Stimulated activated naive CD8-positive, alpha-beta T cell treated with anti-CD3 and anti-CD28 coated beads, Interleukin-15, amount 100 ng/mL, for 72 hours (primary cell): ENCODE data around the gene PALD1.
"Not testable (repeated sequence)": the region's sequence is repeated elsewhere in the genome, so short reads cannot be mapped to it uniquely, and the experiment has no call there.

Experiments used
- ATAC-seq: fragments of 150-1000 bp; cut with Tn5 transposase; 2 replicates; pipeline ENCODE4 v1.10.0; 2021; ENCODE audit warnings: mild to moderate bottlenecking, moderate library complexity
- DNase-seq, 2 donors: peaks; one replicate each; pipeline ENCODE4 v3.0.0; 2021 to 2022
- H3K27ac Mint-ChIP-seq, 2 donors: one replicate each; pipeline ENCODE4 v1.8.0; 2022; ENCODE audit warnings: mild to moderate bottlenecking in 2 of 2, mixed read lengths in 2 of 2, moderate library complexity in 2 of 2
- H3K27me3 Mint-ChIP-seq: one replicate; pipeline ENCODE4 v1.8.0; 2022; ENCODE audit warnings: mixed read lengths
- H3K4me1 Mint-ChIP-seq: one replicate; pipeline ENCODE4 v1.8.0; 2022; ENCODE audit warnings: mild to moderate bottlenecking, mixed read lengths
- H3K4me3 Mint-ChIP-seq, 2 donors: one replicate each; pipeline ENCODE4 v1.8.0; 2022; ENCODE audit warnings: mild to moderate bottlenecking in 2 of 2, mixed read lengths in 2 of 2, moderate library complexity in 1 of 2
- H3K9me3 Mint-ChIP-seq, 2 donors: one replicate each; pipeline ENCODE4 v1.8.0; 2022; ENCODE audit warnings: mixed read lengths in 2 of 2

PALD1 gene

DNA sequence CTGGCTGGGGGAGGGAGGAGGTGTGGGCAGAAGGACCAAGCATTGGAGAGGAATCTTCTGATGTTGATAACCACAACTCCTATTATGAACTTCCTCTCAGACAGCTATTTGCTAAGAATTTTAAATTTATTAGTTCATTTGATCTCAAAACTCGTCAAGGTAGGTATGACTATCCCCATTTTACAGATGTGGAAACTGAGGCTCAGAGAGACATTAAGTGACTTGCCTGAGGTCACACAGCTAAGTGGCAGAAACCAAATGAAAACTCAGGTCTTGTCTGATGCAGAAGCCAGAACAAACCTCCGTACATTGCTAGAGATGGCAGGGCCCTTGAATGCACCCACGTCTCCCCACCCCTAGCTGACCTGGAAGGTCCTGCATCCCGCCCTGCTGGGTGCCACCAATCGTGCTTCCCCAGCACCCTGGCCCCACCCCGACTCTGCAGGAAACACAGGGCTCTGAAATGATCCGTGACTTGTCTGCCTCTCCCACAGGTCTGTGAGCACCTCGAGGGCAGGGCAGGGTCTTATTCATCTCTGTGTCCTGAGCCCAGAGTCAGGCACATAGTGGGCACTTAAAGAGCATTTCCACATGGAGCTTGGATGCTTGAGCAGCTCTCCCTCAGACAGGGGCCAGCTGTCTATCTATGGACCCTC, 5.6 kb upstream of the PALD1 start:
- no peak for DNase-seq
- Mint-ChIP-seq H3K9me3 (no peaks in the 10 kb centered on the region), H3K4me3 (no peak overlapping the region), H3K27me3 (peaks cover 57% of the 10 kb centered on the region), H3K27ac (no peak overlapping the region), H3K4me1 (peaks cover 39% of the 10 kb centered on the region)
- ATAC-seq = no peak

DNA sequence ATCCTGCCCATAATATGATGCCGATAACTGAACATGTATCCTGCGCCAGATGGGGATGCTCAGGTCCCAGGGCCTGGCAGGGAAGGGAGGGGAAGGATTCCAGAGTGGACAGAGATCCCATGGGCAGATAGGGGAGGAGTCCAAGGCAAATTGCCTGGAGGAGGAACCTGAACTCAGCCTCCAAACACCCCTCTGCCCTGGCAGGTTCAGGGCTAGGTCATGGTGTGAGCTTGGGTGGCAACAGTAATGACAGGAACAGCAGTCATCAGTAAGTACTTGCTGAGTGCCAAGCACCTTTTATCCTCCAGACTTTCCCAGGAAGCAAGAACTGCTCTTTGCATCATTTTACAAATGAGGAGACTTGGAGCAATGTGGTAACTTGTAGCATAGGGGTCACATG, 3.8 kb upstream of the PALD1 start:
- no peak for ATAC-seq
- H3K27ac Mint-ChIP-seq = no peak overlapping the region
- H3K27me3 Mint-ChIP-seq = peaks cover 43% of the 10 kb centered on the region
- peaks cover 42% of the 10 kb centered on the region for H3K4me1 Mint-ChIP-seq
- no peak for DNase-seq
- no peaks in the 10 kb centered on the region for H3K9me3 Mint-ChIP-seq
- no peak overlapping the region for H3K4me3 Mint-ChIP-seq

GRCh38 chr10:70475661-70476060, 2.9 kb upstream of the PALD1 start:
- H3K27me3 Mint-ChIP-seq = peaks cover 46% of the 10 kb centered on the region
- peaks cover 48% of the 10 kb centered on the region for H3K4me1 Mint-ChIP-seq
- H3K4me3 Mint-ChIP-seq = no peak overlapping the region
- DNase-seq = no peak
- ATAC-seq = no peak
- no peaks in the 10 kb centered on the region for H3K9me3 Mint-ChIP-seq
- H3K27ac Mint-ChIP-seq = no peak overlapping the region

DNA sequence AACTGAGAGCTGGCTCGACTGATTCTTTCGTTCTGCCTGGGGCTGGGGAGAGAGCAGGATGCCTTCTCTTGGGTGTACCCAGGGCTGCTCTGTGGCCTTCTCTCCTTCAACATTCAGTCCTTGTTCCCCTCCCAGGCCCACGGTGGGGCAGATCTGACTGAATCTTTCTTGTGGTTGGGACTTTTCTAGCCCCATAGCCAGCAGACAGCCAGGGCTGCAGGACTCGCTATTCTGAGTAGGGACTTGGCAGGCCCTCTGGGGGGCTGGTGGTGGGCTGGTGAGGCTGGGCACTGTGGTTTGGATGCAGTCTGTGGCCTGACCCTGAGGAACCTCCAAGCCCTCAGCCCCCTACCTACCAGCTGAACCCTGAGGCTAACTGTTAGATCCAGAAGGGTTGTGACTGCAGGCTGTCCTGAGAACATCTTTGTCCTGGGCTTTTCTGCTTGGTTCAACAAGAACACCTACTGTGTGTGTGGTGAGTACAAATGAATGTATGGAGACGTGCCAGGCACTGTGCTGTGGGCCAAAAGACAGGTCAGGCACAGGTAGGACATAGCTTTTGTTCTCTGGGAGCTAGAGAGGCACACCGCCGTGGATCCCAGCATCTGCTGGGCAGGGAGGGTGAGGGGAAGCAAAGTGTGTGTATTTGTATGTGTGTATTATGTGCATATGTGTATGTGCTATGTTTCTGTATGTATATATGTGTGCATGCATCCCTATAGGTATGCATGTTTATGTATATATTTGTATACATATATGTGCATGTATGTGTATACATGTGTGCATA, 2.1 kb upstream of the PALD1 start:
- H3K4me1 Mint-ChIP-seq = peaks cover 56% of the 10 kb centered on the region
- no peak overlapping the region for H3K4me3 Mint-ChIP-seq

GRCh38 chr10:70477661-70478162, 855 bp upstream of the PALD1 start:
- DNase-seq (peak; percentile 77 to 83), ATAC-seq (peak; percentile 78)
- H3K4me1 Mint-ChIP-seq = peaks cover 65% of the 10 kb centered on the region
- H3K27ac Mint-ChIP-seq = peak overlapping the region in 1 of 2 donors; percentile 91
- H3K27me3 Mint-ChIP-seq = peaks cover 50% of the 10 kb centered on the region
- no peaks in the 10 kb centered on the region for H3K9me3 Mint-ChIP-seq
- peak overlapping the region; percentile 84 to 89 for H3K4me3 Mint-ChIP-seq

More for the DNA sequence above, 2.1 kb upstream of the PALD1 start:
- Mint-ChIP-seq H3K9me3 (no peaks in the 10 kb centered on the region), H3K27ac (peak overlapping the region in 1 of 2 donors; percentile 39), H3K27me3 (peaks cover 50% of the 10 kb centered on the region)
- peak; percentile 8 for ATAC-seq
- DNase-seq = peak in 1 of 2 donors; percentile 34

- H3K4me3 Mint-ChIP-seq = peak overlapping the region; percentile 77 to 78
- peaks cover 71% of the 10 kb centered on the region for H3K4me1 Mint-ChIP-seq
- H3K27me3 Mint-ChIP-seq = peaks cover 45% of the 10 kb centered on the region
- DNase-seq (no peak), ATAC-seq (no peak)
- no peak overlapping the region for H3K27ac Mint-ChIP-seq
- H3K9me3 Mint-ChIP-seq = no peaks in the 10 kb centered on the region
These were observed 606 bp downstream of the PALD1 start for GRCh38 chr10:70479165-70479581.

GRCh38 chr10:70479626-70480238, 1.2 kb downstream of the PALD1 start:
- H3K9me3 Mint-ChIP-seq = no peaks in the 10 kb centered on the region
- peak overlapping the region; percentile 77 to 78 for H3K4me3 Mint-ChIP-seq
- H3K4me1 Mint-ChIP-seq = peaks cover 71% of the 10 kb centered on the region
- peak overlapping the region in 1 of 2 donors; percentile 28 for H3K27ac Mint-ChIP-seq
- H3K27me3 Mint-ChIP-seq = peaks cover 39% of the 10 kb centered on the region
- ATAC-seq (no peak), DNase-seq (no peak)

GRCh38 chr10:70480239-70480861, 1.8 kb downstream of the PALD1 start:
- H3K4me3 Mint-ChIP-seq = peak overlapping the region; percentile 77 to 78
- peaks cover 68% of the 10 kb centered on the region for H3K4me1 Mint-ChIP-seq
- H3K27me3 Mint-ChIP-seq = peaks cover 33% of the 10 kb centered on the region
- ATAC-seq = peak; percentile 37
- peak overlapping the region; percentile 21 to 28 for H3K27ac Mint-ChIP-seq
- DNase-seq = peak in 1 of 2 donors; percentile 35
- H3K9me3 Mint-ChIP-seq = no peaks in the 10 kb centered on the region

DNA sequence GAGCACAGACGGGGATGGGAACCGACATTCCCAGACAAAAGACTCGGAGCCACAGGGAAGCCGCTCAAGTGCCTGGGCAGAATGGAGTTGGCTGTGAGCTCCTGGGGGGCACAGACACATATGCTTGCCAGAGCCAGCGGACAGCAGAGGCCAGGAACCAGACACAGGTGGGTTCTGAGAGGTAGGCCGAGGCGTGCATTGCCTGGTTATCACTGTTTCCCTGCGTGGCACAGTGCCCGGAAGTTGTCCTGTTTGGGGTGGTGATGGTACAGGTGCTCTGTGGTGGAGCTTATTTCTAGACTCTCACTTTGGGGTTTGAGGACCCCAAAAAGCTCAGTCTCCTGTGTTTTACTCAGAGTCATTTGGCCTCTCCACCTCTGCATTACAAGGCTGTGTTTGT, 2.5 kb downstream of the PALD1 start:
- DNase-seq = no peak
- H3K9me3 Mint-ChIP-seq = no peaks in the 10 kb centered on the region
- peak overlapping the region in 1 of 2 donors; percentile 78 for H3K4me3 Mint-ChIP-seq
- ATAC-seq = no peak
- H3K27me3 Mint-ChIP-seq = peaks cover 25% of the 10 kb centered on the region
- peaks cover 61% of the 10 kb centered on the region for H3K4me1 Mint-ChIP-seq
- H3K27ac Mint-ChIP-seq = peak overlapping the region in 1 of 2 donors; percentile 12

- H3K4me3 Mint-ChIP-seq = peak overlapping the region in 1 of 2 donors; percentile 44
- no peak overlapping the region for H3K27ac Mint-ChIP-seq
- no peak for ATAC-seq
- H3K27me3 Mint-ChIP-seq = peaks cover 17% of the 10 kb centered on the region
- DNase-seq = no peak
- H3K4me1 Mint-ChIP-seq = peaks cover 52% of the 10 kb centered on the region
- H3K9me3 Mint-ChIP-seq = no peaks in the 10 kb centered on the region
These were observed 3.4 kb downstream of the PALD1 start for GRCh38 chr10:70481831-70482530.

DNA sequence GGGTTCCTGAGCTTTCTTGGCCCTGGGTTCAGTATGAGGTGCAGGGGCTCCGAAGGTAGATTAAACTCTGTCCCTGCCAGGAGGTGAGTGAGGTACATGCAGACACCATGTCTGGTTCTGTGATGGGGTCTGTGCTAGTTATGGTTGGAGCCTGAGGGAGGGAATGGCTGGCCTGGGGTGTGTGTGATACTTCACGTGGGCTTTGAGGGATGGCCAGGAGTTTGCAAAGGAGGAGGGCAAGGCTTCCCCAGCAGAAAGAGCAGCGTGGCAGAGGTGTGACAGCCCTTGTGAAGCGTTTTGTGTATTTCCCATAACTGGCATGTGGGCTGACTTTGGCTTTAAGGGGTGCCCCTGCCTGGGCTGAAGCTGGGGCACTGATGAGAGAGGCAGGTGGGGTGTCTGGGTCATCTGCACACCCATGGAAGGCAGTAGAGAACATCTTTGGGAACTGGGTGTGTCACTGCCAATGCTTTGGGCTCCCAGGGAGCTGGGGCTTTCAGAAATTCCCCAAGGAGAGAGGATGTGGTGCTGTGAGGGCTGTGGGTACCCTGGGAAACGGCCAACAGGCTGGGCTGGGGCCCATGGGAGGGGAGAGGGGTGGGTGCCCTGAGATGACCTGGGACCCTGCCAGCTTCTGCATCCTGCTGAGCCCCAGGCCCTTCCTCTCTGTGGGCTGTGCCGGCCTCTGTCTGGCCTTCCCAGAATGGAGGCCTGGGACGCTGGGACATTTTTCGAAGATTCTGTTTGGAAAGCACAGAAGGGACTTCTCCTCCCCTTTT, 4.6 kb downstream of the PALD1 start:
- ATAC-seq = no peak
- Mint-ChIP-seq H3K27me3 (peaks cover 9% of the 10 kb centered on the region), H3K27ac (peak overlapping the region in 1 of 2 donors; percentile 63), H3K9me3 (no peaks in the 10 kb centered on the region), H3K4me3 (no peak overlapping the region), H3K4me1 (peaks cover 40% of the 10 kb centered on the region)
- no peak for DNase-seq

GRCh38 chr10:70483872-70484271, 5.3 kb downstream of the PALD1 start:
- not testable (repeated sequence) for H3K27me3 Mint-ChIP-seq, DNase-seq, H3K9me3 Mint-ChIP-seq, ATAC-seq, H3K4me3 Mint-ChIP-seq, H3K27ac Mint-ChIP-seq
- H3K4me1 Mint-ChIP-seq = peaks cover 39% of the 10 kb centered on the region

- Mint-ChIP-seq H3K4me3 (no peak overlapping the region), H3K27ac (no peak overlapping the region), H3K4me1 (peaks cover 4% of the 10 kb centered on the region), H3K9me3 (no peaks in the 10 kb centered on the region), H3K27me3 (peaks cover under 1% of the 10 kb centered on the region)
- DNase-seq (no peak), ATAC-seq (no peak)
These were observed 9.3 kb downstream of the PALD1 start for GRCh38 chr10:70487824-70488223.

DNA sequence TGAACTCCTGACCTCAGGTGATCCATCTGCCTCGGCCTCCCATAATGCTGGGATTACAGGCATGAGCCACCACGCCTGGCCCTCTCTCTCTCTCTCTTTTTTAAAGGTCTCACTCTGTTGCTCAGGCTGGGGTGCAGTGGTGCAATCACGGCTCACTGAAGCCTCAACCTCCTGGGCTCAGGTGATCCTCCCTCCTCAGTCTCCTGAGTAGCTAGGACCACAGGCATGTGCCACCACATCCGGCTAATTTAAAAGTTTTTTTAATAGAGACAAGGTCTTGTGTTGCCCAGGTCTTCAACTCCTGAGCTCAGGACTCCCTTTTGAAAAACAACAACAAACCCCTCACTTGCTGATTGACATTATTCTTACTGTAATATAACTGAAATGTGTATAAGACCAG, 11.6 kb downstream of the PALD1 start:
- ATAC-seq = no peak
- Mint-ChIP-seq H3K4me1 (peaks cover 23% of the 10 kb centered on the region), H3K4me3 (no peak overlapping the region), H3K9me3 (no peaks in the 10 kb centered on the region), H3K27me3 (peaks cover 13% of the 10 kb centered on the region), H3K27ac (no peak overlapping the region)
- DNase-seq = no peak
